Muscle of arm (tissue), 12 donors: Measurements from ENCODE around the gene NLN. TPM values are rescaled to one million over a fixed set of nuclear protein-coding genes. Genes with fewer than 3 reads are reported as not detected.
"Not testable (repeated sequence)": the region's sequence is repeated elsewhere in the genome, so short reads cannot be mapped to it uniquely, and the experiment has no call there.

Experiments used
- DNase-seq: peaks from one replicate; pipeline ENCODE4 v3.0.0-alpha.2; 2013
- polyA plus RNA-seq, 12 donors: library from polyadenylated mRNA; unstranded; fragments of 120-200 nt; gene quantifications; one replicate each; pipeline ENCODE4 v1.2.1, GENCODE V29; 2013; ENCODE audit not compliant: insufficient read length in 12 of 12

The NLN gene
- polyA plus RNA-seq, 12 donors = 5.7 to 24.7 (median 20.7) TPM; not detected in 1

DNA sequence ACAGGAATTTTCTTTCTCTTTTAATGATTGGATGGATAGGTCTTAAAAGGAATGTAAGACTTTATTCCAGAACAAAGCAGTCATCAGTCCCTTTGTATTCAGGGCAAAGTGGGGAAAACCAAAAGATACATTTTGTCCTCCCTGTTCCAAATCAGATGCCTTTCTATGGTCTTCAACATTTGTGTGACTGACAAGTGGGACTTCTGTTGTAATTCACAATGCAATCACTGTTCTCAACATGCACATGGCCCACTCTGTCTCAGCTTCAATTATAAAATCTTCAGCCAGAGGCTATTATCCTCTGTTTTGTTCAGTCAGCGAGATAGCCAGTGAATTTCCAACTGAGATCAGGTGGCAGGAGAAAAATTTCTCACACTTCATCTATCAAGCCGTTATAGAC lies 108.9 kb downstream of the NLN start:
- no peak for DNase-seq

DNA sequence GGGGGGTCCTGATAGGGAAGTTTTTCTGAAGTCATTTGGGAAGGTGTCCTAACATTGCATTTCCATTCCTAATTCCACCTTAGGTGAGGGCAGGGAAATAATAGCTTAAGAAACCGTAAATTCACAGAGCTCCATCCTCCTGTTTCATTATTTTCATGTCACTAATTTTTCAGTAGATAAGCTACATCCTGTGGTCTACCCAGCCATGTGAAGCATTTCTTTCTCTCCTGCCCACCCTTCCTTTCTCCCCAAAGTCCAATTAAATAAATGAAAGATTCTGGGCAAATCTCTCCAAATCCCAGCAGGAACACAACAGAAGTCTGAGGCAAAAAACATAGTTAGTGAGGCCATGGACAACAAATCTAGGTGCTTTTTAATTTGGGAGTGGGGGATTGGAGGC lies 109.3 kb downstream of the NLN start:
- DNase-seq = no peak

DNA sequence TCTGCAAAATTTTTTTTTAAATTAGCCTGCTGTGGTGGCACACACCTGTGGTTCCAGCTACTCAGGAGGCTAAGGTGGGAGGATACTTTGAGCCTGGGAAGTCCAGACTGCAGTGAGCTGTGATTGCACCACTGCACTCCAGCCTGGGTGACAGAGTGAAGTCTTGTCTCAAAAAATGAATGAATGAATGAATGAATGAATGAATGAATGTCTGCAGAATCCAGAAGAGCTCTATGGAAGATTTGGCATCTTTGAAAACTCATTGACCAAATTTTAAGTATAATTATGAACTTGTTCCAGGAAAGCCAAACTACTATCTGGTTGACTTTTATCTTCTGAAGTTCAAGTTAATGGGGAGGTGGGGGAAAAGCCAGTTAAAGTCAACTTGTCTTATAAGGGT lies 110.1 kb downstream of the NLN start:
- DNase-seq = no peak

DNA sequence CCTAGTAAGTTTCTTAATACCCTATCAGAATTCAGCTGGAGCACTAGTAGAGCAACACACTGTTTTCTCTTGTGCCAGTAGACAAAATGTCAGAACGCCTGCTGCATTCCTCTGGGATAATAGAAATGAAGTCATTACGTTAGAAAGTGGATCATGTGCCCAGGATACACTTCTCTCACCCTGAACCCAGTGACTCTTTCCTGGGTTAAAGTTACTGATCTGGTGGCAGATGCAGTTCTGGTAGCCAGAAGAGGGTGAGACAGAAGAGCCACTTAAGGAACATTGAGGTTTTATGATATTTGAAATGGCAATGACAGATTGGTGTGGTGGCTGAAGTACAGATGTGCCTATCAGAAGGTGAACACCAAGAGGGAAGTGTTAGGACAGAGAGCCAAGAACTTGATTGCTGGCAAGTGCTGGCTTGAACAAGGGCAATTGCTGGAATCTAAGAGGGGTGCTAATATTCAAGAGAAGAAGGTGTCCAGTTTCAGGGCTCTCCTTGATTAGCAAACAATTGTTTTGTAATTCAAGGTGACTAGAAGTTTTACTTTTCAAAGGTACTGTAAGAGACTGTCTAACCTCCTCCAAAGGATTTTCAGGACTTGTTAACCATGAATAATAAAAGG lies 110.7 kb downstream of the NLN start:
- no peak for DNase-seq

DNA sequence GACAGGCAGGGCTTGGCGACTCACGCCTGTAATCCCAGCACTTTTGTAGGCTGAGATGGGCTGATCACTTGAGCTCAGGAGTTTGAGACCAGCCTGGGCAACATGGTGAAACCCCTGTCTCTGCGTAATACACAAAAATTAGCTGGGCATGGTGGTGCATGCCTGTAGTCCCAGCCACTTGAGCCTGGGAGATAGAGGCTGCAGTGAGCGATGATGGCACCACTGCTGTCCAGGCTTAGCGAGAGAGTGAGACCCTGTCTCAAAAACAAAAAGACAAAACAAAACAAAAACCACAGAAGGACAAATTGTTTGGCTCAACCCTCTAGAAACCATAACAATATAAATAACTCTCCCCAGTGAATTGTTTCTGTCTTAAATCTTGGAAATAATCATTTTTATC lies 111.8 kb downstream of the NLN start:
- no peak for DNase-seq

DNA sequence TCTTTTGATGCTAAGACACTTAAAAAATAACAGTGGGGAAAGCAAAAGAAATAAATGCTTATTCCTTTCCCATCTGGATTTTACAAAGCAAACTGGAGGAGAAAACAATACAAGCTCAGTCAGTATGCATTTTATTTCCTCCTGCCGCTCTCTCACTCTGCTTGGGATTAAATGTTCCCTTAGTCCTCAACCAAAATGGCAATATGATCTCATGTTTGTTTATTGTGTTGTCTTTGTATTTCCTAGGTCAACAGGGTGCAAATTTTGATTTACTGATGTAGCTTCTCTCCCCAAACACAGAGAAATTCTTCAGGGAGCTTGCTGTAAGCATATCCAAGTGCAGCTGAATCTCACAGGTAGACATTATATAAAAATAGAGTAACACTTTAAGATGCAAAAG lies 112.3 kb downstream of the NLN start:
- DNase-seq = no peak

DNA sequence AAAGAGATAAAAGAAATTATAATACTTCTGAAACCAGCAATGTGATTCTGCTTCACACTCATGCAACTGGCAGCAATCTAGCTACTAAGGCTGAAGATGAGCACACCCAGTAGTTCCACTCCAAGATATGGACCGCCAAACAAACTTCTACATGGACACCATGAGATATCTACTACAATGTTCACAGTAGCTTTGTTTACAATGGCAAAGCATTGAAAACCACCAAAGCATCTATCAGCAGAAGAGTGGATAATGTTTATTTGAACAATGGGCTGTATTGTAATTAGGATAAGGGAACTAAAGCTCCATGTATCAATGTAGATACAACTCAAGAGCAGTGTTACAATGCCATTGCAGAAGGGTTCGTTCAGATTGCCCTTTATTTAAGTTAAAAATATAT lies 113.2 kb downstream of the NLN start:
- DNase-seq = no peak

DNA sequence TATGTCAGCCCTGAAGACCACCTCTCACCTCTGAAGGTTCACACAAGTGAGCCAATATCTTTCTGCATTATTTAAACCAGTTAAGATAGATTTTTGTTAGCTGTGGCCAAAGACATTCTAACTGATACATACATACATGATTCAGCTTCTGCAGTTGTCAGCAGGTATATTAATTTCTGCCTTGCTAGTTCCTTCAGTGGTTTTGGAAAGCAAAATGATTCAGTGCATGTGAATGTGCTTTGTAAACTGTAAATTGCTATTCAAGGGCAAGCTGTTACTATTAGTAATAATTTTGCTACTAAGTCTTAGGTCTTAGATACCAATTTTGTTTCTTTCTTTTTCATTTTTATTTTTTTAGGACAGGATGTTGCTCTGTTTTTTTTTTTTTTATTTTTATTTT lies 115.1 kb downstream of the NLN start:
- DNase-seq = no peak

DNA sequence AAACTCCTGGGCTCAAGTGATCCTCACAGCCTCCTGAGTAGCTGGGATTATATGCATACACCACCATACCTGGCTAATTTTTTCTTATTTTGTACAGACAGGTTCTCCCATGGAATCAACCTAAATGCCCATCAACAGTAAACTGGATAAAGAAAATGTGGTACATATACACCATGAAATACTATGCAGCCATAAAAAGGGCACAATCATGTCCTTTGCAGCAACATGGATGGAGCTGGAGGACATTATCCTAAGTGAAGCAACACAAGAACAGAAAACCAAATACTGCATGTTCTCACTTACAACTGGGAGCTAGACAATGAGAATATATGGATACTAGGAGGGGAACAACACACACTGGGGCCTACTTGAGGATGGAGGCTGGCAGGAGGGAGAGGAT lies 117.2 kb downstream of the NLN start:
- DNase-seq = not testable (repeated sequence)

DNA sequence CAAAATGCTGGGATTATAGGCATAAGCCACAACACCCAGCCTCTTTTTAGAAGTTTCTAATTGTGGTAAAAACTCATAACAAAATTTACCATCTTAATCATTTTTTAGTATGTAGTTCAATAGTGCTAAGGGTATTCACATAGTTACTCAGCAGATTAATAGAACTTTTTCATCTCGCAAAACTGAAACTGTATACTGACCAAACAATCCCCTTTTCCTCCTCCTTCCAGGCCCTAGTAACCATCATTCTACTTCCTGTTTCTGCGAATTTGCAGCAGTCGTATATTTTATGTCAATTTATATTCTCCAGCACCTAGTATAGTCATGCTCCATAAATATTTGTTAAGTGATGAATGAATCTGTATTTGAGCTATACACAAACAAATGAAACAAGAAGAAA lies 118.1 kb downstream of the NLN start:
- no peak for DNase-seq

DNA sequence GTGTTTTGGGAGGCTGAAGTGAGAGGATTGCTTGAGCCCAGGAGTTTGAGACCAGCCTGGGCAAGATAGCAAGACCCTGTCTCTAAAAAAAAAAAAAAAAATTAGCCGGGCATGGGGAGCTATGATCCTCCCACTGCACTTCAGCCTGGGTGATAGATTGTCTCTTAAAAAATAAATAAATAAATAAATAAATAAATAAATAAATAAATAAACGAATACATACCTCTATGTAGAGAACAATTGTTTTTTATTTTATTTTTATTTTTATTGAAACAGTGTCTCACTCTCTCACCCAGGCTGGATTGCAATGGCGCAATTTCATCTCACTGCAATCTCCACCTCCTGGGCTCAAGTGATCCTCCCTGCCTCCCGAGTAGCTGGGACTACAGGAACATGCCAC lies 122.8 kb downstream of the NLN start:
- not testable (repeated sequence) for DNase-seq

DNA sequence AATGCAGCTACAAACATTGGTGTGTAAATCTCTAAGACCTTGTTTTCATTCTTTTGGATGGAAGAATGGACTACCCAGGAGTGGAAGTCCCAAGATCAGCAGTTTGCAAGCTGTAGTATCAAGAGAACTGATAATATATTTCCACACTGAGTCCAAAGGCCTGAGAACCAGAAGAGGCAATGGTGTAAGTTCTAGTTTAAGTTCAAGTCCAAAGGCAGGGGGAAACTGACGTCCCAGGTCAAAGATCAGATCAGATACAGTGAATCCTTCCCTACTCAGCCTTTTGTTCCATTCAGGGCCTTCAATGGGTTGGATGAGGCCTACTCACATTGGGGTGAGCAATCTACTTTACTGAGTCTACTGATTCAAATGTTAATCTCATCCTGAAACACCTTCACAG lies 124.1 kb downstream of the NLN start:
- no peak for DNase-seq

DNA sequence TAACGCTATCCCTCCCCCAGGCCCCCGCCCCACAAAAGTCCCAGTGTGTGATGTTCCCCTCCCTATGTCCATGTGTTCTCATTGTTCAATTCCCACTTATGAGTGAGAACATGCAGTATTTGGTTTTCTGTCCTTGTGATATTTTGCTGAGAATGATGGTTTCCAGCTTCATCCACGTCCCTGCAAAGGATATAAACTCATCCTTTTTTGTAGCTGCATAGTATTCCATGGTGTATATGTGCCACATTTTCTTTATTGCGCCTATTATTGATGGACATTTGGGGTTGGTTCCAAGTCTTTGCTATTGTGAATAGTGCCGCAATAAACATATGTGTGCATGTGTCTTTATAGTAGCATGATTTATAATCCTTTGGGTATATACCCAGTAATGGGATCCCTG lies 125.0 kb downstream of the NLN start:
- DNase-seq = not testable (repeated sequence)

DNA sequence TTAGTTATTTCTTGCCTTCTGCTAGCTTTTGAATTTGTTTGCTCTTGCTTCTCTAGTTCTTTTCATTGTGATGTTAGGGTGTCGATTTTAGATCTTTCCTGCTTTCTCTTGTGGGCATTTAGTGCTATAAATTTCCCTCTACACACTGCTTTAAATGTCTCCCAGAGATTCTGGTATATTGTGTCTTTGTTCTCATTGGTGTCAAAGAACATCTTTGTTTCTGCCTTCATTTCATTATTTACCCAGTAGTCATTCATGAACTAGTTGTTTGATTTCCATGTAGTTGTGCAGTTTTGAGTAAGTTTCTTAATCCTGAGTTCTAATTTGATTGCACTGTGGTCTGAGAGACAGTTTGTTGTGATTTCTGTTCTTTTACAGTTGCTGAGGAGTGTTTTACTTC lies 127.9 kb downstream of the NLN start:
- not testable (repeated sequence) for DNase-seq

DNA sequence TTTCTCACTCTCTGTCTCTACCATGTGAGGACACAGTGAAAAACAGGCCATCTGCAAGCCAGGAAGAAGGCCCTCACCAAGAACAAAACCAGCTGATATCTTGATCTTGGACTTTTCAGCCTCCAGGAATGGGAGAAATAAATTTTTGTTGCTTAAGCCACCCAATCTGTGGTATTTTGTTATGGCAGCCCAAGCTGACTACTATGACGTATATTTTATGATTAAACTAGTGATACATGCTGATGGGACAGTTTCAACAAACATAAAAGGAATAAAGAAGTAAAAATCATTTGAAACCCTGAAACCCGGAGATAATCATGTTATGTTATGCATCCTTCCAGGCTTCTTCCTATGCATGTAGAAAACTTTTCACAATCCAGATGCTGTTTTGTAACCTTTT lies 132.9 kb downstream of the NLN start:
- no peak for DNase-seq

DNA sequence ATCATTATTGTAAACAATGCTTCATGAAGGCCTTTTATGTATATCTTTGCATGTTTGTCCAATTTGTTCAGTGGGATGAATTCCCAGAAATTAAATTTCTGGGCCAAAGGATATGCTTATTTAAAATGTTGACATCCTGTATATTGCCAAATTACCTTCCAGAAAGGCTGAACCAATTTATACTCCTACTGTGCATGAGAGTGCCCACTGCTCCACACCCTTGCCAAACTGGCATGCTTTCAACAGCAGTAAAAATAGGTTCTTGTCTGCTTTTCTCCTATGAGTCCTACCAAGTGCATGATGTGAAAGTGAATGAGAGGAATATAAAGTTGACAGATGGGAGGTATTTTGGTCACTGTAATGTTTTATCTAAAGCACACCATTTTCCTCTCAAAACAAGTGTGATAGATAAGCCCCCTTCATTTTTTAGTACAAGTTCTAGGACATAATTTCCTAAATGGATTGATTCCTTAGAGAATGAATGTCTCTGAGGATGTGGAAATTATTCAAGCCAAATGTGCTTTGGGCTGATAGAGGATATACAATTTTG lies 133.8 kb downstream of the NLN start:
- DNase-seq = no peak

DNA sequence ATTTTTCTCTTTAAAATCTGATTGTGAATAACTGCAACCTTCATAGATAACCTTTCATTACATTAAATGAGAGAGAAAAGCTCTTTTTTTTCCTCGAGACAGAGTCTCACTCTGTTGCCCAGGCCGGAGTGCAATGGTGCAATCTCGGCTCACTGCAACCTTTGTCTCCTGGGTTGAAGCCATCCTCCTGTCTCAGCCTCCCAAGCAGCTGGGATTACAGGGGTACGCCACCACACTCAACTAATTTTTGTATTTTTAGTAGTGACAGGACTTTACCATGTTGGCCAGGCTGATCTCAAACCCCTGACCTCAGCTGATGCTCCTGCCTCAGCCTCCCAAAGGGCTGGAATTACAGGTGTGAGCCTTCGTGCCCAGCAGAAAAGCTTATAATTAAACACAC lies 134.5 kb downstream of the NLN start:
- DNase-seq = no peak

DNA sequence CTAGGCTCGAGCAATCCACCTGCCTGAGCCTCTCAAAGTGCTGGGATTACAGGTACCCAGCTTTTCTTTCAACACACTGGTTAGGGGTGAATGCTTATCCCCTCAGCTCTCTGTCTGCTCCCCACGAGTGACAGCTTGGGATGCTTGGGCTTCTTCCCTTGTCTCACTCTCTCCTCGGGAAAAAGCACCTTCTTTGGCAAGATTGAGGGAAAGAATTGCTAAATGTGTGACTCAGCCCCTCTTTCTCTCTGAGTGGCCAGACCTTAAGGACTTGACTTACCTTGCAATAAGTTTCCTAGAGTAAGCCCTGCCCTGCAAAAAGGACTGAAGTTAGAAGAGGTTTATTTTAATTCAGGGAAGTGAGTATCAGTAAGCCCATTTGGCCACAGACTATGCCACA lies 136.3 kb downstream of the NLN start:
- DNase-seq = no peak

DNA sequence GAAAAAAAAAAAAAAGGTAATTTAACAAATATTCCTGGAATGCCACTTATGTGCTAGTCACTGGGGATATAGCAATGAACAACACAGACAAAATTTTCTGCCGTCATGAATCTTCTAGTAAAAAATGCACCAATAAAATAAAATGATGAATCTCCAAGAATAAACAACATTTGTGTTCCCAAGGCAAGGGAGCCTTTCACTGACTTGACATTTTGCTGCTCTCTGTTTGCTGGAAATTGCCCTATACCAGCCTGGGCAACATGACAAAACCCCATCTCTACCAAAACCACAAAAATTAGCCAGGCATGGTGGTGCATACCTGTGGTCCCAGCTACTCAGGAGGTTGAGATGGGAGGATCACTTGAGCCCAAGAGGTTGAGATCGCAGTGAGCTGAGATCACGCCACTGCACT lies 139.8 kb downstream of the NLN start:
- DNase-seq = no peak

DNA sequence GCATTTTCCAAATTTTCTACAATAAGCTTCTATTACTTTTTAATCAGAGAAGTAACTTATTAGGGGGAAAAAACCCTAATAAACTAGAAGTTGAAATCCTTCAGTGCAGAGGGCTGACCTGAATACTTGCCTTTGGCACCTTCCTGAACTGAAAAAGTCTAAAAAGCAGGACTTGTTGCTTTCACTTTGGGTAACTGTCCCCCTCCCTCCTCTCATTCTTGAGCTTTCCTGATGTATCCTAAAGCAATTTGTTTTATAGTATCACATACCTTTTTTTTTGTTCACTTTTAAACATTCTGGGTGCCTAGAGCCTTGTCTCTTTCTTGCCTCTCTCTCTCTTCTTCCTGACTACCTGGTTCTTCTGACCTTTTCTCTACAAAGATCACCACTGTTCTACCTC lies 140.4 kb downstream of the NLN start:
- no peak for DNase-seq

DNA sequence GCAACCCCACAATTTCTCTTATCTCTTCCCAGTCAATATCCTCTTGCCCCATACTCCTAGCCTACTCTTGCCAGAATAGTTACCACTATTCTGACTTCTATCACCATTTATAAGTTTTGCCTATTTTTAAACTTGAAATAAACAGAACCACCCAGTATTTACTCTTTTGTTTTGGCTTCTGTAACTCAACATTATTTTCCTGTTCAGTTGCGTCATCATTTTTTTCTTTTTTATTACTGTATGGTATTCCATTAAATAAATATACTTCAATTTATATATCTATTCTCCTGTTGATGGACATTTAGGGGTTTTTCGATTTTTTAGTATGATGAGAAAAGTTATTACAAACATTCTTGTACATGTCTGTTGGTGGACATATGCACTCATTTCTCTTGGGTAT lies 141.7 kb downstream of the NLN start:
- no peak for DNase-seq

DNA sequence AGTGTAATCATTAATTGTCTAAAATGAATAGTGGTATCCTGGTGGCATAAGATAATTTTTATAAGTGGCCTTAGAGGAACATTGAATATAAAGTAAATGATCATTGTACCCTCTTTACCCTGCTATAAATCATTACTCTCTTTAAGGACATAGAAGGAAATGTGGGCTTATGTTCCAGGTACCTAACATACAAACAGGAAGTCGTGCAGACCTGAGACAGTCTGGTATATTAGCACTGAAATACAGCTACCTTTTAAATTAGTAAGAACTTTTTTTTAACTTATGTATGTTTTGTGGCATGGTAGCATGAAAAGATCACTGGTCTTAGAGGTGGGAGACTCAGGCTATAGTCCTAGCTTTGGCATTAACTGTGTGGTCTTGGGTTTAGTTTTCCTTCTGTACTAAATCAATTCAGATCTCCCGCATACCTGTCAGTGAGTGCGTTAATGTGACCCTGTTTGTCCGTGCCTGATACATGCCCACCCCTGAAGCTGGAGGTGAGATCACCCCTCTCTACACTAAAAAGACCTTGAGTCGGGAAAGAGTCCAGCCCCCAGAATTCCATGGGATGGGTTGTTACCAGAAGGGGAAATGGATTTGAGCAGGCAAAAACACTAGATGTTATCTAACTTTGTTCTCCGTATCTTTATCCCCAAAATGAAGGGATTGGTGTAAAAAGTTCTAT lies 145.0 kb downstream of the NLN start:
- no peak for DNase-seq

DNA sequence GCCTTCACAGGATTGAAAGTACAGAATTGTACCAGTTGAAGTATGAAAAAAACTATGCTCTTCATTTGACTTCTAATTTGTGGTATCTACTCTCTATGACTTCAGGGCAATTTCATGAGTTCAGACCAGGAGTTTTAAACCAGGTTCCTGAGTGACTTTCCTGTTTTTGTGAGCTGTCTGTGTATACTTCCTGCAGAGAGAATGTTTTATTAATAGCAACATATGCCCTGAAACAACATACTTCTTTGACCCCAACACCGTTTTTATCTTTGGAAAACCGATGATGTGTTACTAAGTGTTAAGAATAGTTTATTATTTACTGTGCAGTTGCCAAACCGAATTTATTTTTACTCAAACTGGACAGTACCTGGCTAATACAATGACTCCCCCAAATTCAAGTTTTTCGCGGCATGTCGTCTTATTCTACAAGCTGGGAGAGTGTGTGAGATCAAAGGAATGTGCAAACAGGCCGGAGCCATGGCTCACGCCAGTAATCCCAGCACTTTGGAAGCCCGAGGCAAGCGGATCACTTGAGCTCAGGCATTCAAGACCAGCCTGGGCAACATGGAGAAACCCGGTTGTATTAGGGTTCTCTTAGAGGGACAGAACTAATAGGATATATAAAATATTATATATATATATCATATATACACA lies 145.7 kb downstream of the NLN start:
- no peak for DNase-seq
